Fibroblast of villous mesenchyme (primary cell): ENCODE measurements around the gene ZKSCAN1. TPM values are rescaled to one million over a fixed set of nuclear protein-coding genes. Genes with fewer than 3 reads are reported as not detected.

Experiments used
- DNase-seq: peaks from one replicate; pipeline ENCODE4 v3.0.0-alpha.2; 2010; ENCODE audit warnings: low read depth
- H3K4me3 ChIP-seq: 2 replicates; pipeline ENCODE4 v1.5.1; 2011; ENCODE audit warnings: low read depth, mild to moderate bottlenecking, low read length
- CTCF ChIP-seq: IDR thresholded peaks from 2 replicates; pipeline ENCODE4 v1.5.1; 2012; ENCODE audit warnings: low read depth, mild to moderate bottlenecking, low read length; ENCODE audit not compliant: insufficient read depth
- total RNA-seq: library from RNA; depleted of rRNA; stranded (reverse); fragments of >200 nt; gene quantifications from 2 replicates; pipeline ENCODE4 v1.2.3, GENCODE V29; 2012

Gene ZKSCAN1
- total RNA-seq, 1 donor = 41.9 TPM

- peak; percentile 82 for DNase-seq
- H3K4me3 ChIP-seq = peak within 1 kb of the TSS; percentile 95
These were observed 73.4 kb downstream of the ZKSCAN1 start, which contains the start of gene COPS6 for GRCh38 chr7:100088621-100089457. Gene COPS6 (plus strand): TSS chr7:100088969. CDS start chr7:100088991, 22 bp downstream.

GRCh38 chr7:100089458-100090196, 74.2 kb downstream of the ZKSCAN1 start:
- H3K4me3 ChIP-seq = peak overlapping the region; percentile 95
- DNase-seq = peak; percentile 59
- no peak for TF ChIP-seq CTCF

More at GRCh38 chr7:100088621-100089457, 73.4 kb downstream of the ZKSCAN1 start, which contains the start of gene COPS6:
- no peak for TF ChIP-seq CTCF

DNA sequence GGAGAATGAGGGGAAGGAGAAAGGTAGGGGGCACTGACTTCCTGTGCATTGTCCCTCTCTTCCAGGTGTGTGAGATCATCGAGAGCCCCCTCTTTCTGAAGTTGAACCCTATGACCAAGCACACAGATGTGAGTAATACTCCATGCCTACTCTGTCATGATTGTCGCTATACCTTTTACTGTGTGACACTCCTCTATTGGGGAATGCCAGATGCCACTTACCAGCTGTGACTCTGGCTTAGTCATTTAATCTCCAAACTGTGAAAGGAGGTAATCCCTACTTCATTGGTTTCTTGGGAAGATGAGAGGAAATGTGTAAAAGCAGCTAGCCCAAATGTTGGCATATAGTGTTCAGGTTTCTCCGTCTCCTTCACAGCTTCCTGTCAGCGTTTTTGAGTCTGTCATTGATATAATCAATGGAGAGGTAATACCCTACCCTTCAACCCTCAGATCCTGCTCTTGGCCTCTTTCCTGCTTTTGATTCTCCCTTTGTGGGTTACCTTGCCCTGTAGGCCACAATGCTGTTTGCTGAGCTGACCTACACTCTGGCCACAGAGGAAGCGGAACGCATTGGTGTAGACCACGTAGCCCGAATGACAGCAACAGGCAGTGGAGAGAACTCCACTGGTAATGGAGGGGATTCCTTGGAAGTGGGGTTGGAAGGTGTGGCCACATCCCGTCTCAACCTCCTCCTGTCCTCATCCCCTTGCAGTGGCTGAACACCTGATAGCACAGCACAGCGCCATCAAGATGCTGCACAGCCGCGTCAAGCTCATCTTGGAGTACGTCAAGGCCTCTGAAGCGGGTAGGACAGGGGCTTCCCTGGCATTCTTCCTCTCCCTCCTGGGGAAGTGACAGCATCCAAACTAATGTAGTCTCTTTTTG, 75.4 kb downstream of the ZKSCAN1 start:
- no peak for TF ChIP-seq CTCF
- H3K4me3 ChIP-seq = peak overlapping the region; percentile 2
- DNase-seq = no peak

Other genes with a start within 250 kb of the ZKSCAN1 start
- not detected in 2 replicates for gene CYP3A4, start 231.4 kb upstream of the ZKSCAN1 start, total RNA-seq
- gene CYP3A43, start 187.6 kb upstream of the ZKSCAN1 start, total RNA-seq = not detected in 2 replicates
- gene OR2AE1, start 138.6 kb upstream of the ZKSCAN1 start, total RNA-seq = 0.32 TPM in 1 of 2 replicates, not detected in the other
- 17.7 and 27.2 TPM in 2 replicates for gene TRIM4, start 96.1 kb upstream of the ZKSCAN1 start, total RNA-seq
- gene GJC3, start 86.0 kb upstream of the ZKSCAN1 start, total RNA-seq = not detected in 2 replicates
- gene AZGP1, start 39.6 kb upstream of the ZKSCAN1 start, total RNA-seq = not detected in 2 replicates
- gene ZSCAN21, start 34.2 kb downstream of the ZKSCAN1 start, total RNA-seq = 9.0 and 11.7 TPM in 2 replicates
- gene ZNF3, start 66.1 kb downstream of the ZKSCAN1 start, total RNA-seq = 32.2 and 32.8 TPM in 2 replicates
- gene COPS6, start 73.4 kb downstream of the ZKSCAN1 start, total RNA-seq = 104 and 113 TPM in 2 replicates
- gene MCM7, start 85.8 kb downstream of the ZKSCAN1 start, total RNA-seq = 73.8 and 77.7 TPM in 2 replicates
- 16.1 and 16.4 TPM in 2 replicates for gene AP4M1, start 86.0 kb downstream of the ZKSCAN1 start, total RNA-seq
- gene TAF6, start 103.8 kb downstream of the ZKSCAN1 start, total RNA-seq = 50.9 and 54.4 TPM in 2 replicates
- gene CNPY4, start 104.0 kb downstream of the ZKSCAN1 start, total RNA-seq = 23.2 and 40.2 TPM in 2 replicates
- gene MBLAC1, start 111.4 kb downstream of the ZKSCAN1 start, total RNA-seq = 1.7 and 4.2 TPM in 2 replicates
- 65.2 and 81.5 TPM in 2 replicates for gene LAMTOR4, start 133.3 kb downstream of the ZKSCAN1 start, total RNA-seq
- 11.9 and 14.2 TPM in 2 replicates for gene TRAPPC14, start 143.1 kb downstream of the ZKSCAN1 start, total RNA-seq
- gene GAL3ST4, start 153.0 kb downstream of the ZKSCAN1 start, total RNA-seq = 1.9 and 2.2 TPM in 2 replicates
- 0.43 and 2.9 TPM in 2 replicates for gene GPC2, start 161.8 kb downstream of the ZKSCAN1 start, total RNA-seq
- under 0.01 and 0.64 TPM in 2 replicates for gene STAG3, start 162.3 kb downstream of the ZKSCAN1 start, total RNA-seq
- not detected in 2 replicates for gene PVRIG, start 204.4 kb downstream of the ZKSCAN1 start, total RNA-seq